ENCODE results near the gene EPHA4.

The EPHA4 gene

GRCh38 chr2:221572821-221573429, 821 bp upstream of the EPHA4 start:
- intact Hi-C loops (cut with DNase I) = loop anchor here (1.0 to 5.0 kb wide), 3 partner anchors 394 to 1836 kb away; no protein-coding TSS in a partner anchor
- DNase-seq = peak in 7 of 10 donors; percentile 36 to 89 (median 47)

GRCh38 chr2:221571551-221572218, 419 bp downstream of the EPHA4 start:
- DNase-seq = peak in 4 of 10 donors; percentile 13 to 85 (median 78)
- intact Hi-C loops (cut with DNase I) = loop anchor here (2.0 to 5.0 kb wide), 2 partner anchors 396 to 1835 kb away; no protein-coding TSS in a partner anchor

- intact Hi-C loops (cut with DNase I) = loop anchor here (5.0 kb wide), 1 partner anchor 396 kb away; no protein-coding TSS in a partner anchor
- peak in 5 of 10 donors; percentile 25 to 85 (median 69) for DNase-seq
These were observed 1.0 kb downstream of the EPHA4 start for GRCh38 chr2:221571025-221571550.

- DNase-seq = peak in 7 of 10 donors; percentile 12 to 89 (median 34)
- intact Hi-C loops (cut with DNase I) = loop anchor here (5.0 kb wide), 1 partner anchor 397 kb away; no protein-coding TSS in a partner anchor
These were observed 1.7 kb downstream of the EPHA4 start for GRCh38 chr2:221570321-221570935.

GRCh38 chr2:221569871-221570270, 2.2 kb downstream of the EPHA4 start:
- DNase-seq = peak in 2 of 10 donors; percentile 18 to 61
- intact Hi-C loops (cut with DNase I) = loop anchor here (5.0 kb wide), 1 partner anchor 397 kb away; no protein-coding TSS in a partner anchor

GRCh38 chr2:221569425-221569845, 2.7 kb downstream of the EPHA4 start:
- DNase-seq = peak in 2 of 10 donors; percentile 24 to 82
- intact Hi-C loops (cut with DNase I) = no loop called here

GRCh38 chr2:221568299-221568698, 3.8 kb downstream of the EPHA4 start:
- intact Hi-C loops (cut with DNase I) = no loop called here
- DNase-seq = no peak

- no peak for DNase-seq
- intact Hi-C loops (cut with DNase I) = no loop called here
These were observed 4.3 kb downstream of the EPHA4 start for GRCh38 chr2:221567809-221568208.

- intact Hi-C loops (cut with DNase I) = no loop called here
- DNase-seq = no peak
These were observed 4.8 kb downstream of the EPHA4 start for GRCh38 chr2:221567231-221567760.

GRCh38 chr2:221563270-221563985, 8.7 kb downstream of the EPHA4 start:
- intact Hi-C loops (cut with DNase I) = no loop called here
- DNase-seq = no peak

GRCh38 chr2:221562226-221562625, 9.9 kb downstream of the EPHA4 start:
- no peak for DNase-seq
- intact Hi-C loops (cut with DNase I) = no loop called here

- intact Hi-C loops (cut with DNase I) = no loop called here
- DNase-seq = no peak
These were observed 10.3 kb downstream of the EPHA4 start for GRCh38 chr2:221561770-221562169.

GRCh38 chr2:221559991-221560390, 12.1 kb downstream of the EPHA4 start:
- intact Hi-C loops (cut with DNase I) = no loop called here
- DNase-seq = no peak

- intact Hi-C loops (cut with DNase I) = no loop called here
- no peak for DNase-seq
These were observed 14.0 kb downstream of the EPHA4 start for GRCh38 chr2:221558107-221558506.

- DNase-seq = no peak
- intact Hi-C loops (cut with DNase I) = no loop called here
These were observed 16.6 kb downstream of the EPHA4 start for GRCh38 chr2:221555494-221555846.

- intact Hi-C loops (cut with DNase I) = no loop called here
- DNase-seq = peak in 1 of 10 donors; percentile 54
These were observed 17.2 kb downstream of the EPHA4 start for GRCh38 chr2:221554769-221555493.

- intact Hi-C loops (cut with DNase I) = no loop called here
- no peak for DNase-seq
These were observed 18.8 kb downstream of the EPHA4 start for GRCh38 chr2:221553333-221553732.

GRCh38 chr2:221552291-221552690, 19.8 kb downstream of the EPHA4 start:
- intact Hi-C loops (cut with DNase I) = no loop called here
- no peak for DNase-seq

GRCh38 chr2:221551864-221552263, 20.2 kb downstream of the EPHA4 start:
- DNase-seq = no peak
- intact Hi-C loops (cut with DNase I) = no loop called here

- intact Hi-C loops (cut with DNase I) = no loop called here
- DNase-seq = no peak
These were observed 23.0 kb downstream of the EPHA4 start for GRCh38 chr2:221549143-221549542.
